Adrenal gland (tissue), 12 donors: ENCODE data around the gene DNHD1. TPM values are rescaled to one million over a fixed set of nuclear protein-coding genes. Genes with fewer than 3 reads are reported as not detected.

ENCODE experiments used
- DNase-seq, 7 donors: peaks; one replicate each; pipeline ENCODE4 v3.0.0-alpha.2; 2019 to 2020
- H3K27ac ChIP-seq, 5 donors: fragments of 200-600 bp; sonication (generic) in 4 of 5; 1 replicate in 3 of 5; 2 replicates in 2 of 5; pipeline versions ENCODE4 v1.5.1 to v1.8.0; 2016 to 2020; ENCODE audit warnings: mild to moderate bottlenecking in 1 of 5
- H3K27me3 ChIP-seq: fragments of 200-600 bp; 2 replicates; pipeline ENCODE4 v1.8.0; 2021
- H3K36me3 ChIP-seq, 2 donors: fragments of 200-600 bp; replicated peaks in 1 of 2; 1 replicate in 1 of 2; 2 replicates in 1 of 2; pipeline versions ENCODE4 v1.5.1 to v1.8.0; 2018 to 2022
- H3K4me1 ChIP-seq, 2 donors: fragments of 200-600 bp; replicated peaks in 1 of 2; 1 replicate in 1 of 2; 2 replicates in 1 of 2; pipeline versions ENCODE4 v1.5.1 to v1.8.0; 2018 to 2021
- H3K4me3 ChIP-seq, 4 donors: fragments of 200-600 bp; sonication (generic) in 3 of 4; one replicate each; pipeline ENCODE4 v1.5.1; 2016 to 2018
- H3K9me3 ChIP-seq, 3 donors: fragments of 200-600 bp; sonication (generic) in 1 of 3; replicated peaks in 1 of 3; 1 replicate in 2 of 3; 2 replicates in 1 of 3; pipeline versions ENCODE4 v1.5.1 to v1.8.0; 2016 to 2021
- POLR2A ChIP-seq, 2 donors: fragments of 450-650 bp; IDR thresholded peaks; one replicate each; pipeline ENCODE4 v1.6.1; 2017; ENCODE audit warnings: antibody characterized with exemption in 2 of 2, mild to moderate bottlenecking in 2 of 2, moderate library complexity in 1 of 2
- WGBS, 4 donors: extraction: QIAGEN DNeasy Blood & Tissue Kit in 2 of 4; methylation state at CpG; one replicate each; pipeline versions ENCODE4 v1.1.5 to v1.1.7; 2013 to 2017; 5-methylcytosine and 5-hydroxymethylcytosine counted together
- intact Hi-C, 2 donors: fragments of 100-400 bp; cut with DNase I; formaldehyde crosslinking; loops; one replicate each; pipeline versions ENCODE4 v1.14.1 to v1.15.0; 2022 to 2023
- polyA plus RNA-seq, 3 donors: library from polyadenylated mRNA; stranded (reverse); fragments of 200-250 nt in 2 of 3; fragments of 350-450 nt in 1 of 3; fragmentation: Illumina TruSeq in 1 of 3; extraction: RNeasy Lipid Tissue Mini Kit (QIAGEN cat#74804) in 1 of 3; gene quantifications; one replicate each; pipeline ENCODE4 v1.2.3, GENCODE V29; 2013 to 2014
- total RNA-seq, 9 donors: library from RNA; depleted of rRNA in 4 of 9; stranded (reverse); fragments of >200 nt in 4 of 9; fragments of 120-200 nt in 1 of 9; fragmentation: NEBNext Ultra II Directional in 1 of 9; extraction: Animal tissue kit (Norgen Biotek cat#: 25700) in 1 of 9; gene quantifications; one replicate each; pipeline versions ENCODE4 v1.1.0 to v1.2.4, GENCODE V29; 2013 to 2023
- TF ChIP-seq, protein P1 (sequence below), 6 experiments: fragments of 450-650 bp in 4 of 6; fragments of 200-600 bp in 2 of 6; sonication (generic) in 1 of 6; IDR thresholded peaks; 1 replicate in 5 of 6; 2 replicates in 1 of 6; pipeline versions ENCODE4 v1.5.1 to v1.8.0; 2016 to 2021; ENCODE audit warnings: antibody characterized with exemption in 6 of 6, mild to moderate bottlenecking in 2 of 6, moderate library complexity in 1 of 6
- donor health status: healthy with polysubstance abuse.
- donor health status: Bipolar disorder and iron deficiency.
- donor health status: DM: yes; HTN: yes; CAD: no.
- donor health status: DM: no; HTN: no; CAD: no.
- donor health status: DM: no; HTN: no; CAD: no.
- donor health status: DM: yes; HTN: yes; CAD: no.

Gene DNHD1
- total and polyA plus RNA-seq, 12 donors = 3.9 to 27.1 (median 9.9) TPM

DNA sequence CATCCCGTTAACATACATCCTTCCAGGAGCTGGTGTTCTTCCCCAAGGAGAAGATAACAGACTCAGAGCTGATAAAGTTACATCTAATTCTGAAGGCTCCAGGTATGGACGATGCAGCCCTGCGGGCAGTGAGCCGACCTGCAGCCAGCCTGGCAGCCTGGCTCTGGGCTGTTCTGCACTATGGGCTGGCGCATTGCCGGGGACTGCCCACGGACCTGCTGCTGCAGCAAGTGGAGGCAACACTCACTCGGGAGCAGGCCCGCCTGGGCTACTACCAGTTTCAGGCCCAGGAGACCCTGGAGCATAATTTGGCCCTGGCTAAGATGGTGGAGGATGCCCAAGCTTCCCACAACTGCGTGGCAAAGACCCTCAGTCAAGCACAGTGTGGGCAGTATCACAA, 66.6 kb downstream of the DNHD1 start:
- 80 to 95% (median 91%) methylated on average over 1 to 10 of the region's 10 CpGs for WGBS, 4 donors
- no peaks in the 10 kb centered on the region for H3K9me3 ChIP-seq
- no peak overlapping the region for H3K4me3 ChIP-seq
- intact Hi-C loops = no loop called here
- TF ChIP-seq, protein P1, sequence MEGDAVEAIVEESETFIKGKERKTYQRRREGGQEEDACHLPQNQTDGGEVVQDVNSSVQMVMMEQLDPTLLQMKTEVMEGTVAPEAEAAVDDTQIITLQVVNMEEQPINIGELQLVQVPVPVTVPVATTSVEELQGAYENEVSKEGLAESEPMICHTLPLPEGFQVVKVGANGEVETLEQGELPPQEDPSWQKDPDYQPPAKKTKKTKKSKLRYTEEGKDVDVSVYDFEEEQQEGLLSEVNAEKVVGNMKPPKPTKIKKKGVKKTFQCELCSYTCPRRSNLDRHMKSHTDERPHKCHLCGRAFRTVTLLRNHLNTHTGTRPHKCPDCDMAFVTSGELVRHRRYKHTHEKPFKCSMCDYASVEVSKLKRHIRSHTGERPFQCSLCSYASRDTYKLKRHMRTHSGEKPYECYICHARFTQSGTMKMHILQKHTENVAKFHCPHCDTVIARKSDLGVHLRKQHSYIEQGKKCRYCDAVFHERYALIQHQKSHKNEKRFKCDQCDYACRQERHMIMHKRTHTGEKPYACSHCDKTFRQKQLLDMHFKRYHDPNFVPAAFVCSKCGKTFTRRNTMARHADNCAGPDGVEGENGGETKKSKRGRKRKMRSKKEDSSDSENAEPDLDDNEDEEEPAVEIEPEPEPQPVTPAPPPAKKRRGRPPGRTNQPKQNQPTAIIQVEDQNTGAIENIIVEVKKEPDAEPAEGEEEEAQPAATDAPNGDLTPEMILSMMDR (IDR thresholded peaks at IDR 0.05) = no peak
- TF ChIP-seq POLR2A (IDR thresholded peaks at IDR 0.05) = no peak
- H3K27ac ChIP-seq = no peak overlapping the region
- H3K27me3 ChIP-seq = no peaks in the 10 kb centered on the region
- peaks cover 0 to 3% of the 10 kb centered on the region in 2 donors for H3K36me3 ChIP-seq
- peaks cover 3 to 6% of the 10 kb centered on the region in 2 donors for H3K4me1 ChIP-seq
- no peak for DNase-seq

DNA sequence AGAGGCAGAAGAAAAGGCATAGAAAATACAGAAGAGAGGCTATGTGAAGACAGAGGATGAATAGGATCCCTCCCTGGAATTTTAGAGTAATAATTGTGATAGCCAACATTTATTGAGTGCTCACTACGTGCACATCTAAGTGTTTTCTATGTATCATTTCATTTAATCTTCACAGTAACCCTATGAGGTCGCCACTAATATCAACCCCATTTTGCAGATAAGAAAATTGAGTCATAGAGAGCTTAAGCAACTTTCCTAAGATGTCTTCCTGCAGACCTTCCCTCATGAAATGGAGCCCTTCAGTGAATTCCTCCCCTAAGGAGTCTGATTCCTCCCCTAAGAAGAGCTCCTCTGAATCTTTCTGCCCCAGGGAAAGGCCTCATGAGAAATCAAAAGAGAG, 68.2 kb downstream of the DNHD1 start:
- DNase-seq = no peak
- intact Hi-C loops = no loop called here
- TF ChIP-seq, protein P1 (IDR thresholded peaks at IDR 0.05) = no peak
- no peak for TF ChIP-seq POLR2A (IDR thresholded peaks at IDR 0.05)
- H3K9me3 ChIP-seq = no peaks in the 10 kb centered on the region
- H3K36me3 ChIP-seq = peaks cover 0 to 3% of the 10 kb centered on the region in 2 donors
- H3K27me3 ChIP-seq = no peaks in the 10 kb centered on the region
- 71 to 94% (median 86%) methylated on average over 2 of the region's 2 CpGs for WGBS, 4 donors
- H3K27ac ChIP-seq = no peak overlapping the region
- H3K4me1 ChIP-seq = peaks cover 5 to 8% of the 10 kb centered on the region in 2 donors
- no peak overlapping the region for H3K4me3 ChIP-seq

DNA sequence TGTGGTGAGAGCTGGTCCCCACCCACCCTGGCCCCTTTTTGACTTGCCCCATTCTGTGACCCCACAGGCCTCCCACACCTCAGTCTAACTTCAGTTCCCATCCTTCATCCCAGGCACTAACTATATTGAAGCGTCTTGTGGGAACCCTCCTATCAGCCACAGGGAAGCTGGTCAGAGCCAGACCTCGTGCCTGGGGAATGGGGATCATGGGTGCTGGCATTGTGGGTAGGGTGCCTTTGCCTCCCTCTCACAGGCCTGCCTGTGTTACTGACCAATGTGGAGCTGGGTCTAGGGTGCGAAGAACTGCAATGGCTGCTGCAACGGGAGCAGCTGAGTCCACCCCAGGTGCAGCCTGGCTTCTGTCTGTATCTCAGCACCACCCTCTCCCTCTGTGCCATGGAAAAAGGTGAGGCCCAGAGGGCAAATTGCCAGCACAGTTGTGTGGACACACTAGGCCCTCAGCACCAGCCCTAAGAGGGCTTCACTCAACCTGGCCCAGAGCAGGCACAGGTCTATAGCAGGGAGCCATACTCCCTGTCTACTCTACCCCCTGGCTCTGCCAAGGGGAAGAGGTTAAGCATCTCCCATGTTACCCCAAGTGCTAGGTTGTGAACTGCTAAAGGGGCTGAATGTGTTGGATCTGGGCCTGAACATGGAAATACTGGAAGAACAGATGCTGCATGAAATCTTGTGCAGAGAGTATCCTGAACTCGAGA, 69.1 kb downstream of the DNHD1 start:
- no peak for TF ChIP-seq POLR2A (IDR thresholded peaks at IDR 0.05)
- TF ChIP-seq, protein P1 (IDR thresholded peaks at IDR 0.05) = no peak
- H3K36me3 ChIP-seq = peaks cover 0 to 3% of the 10 kb centered on the region in 2 donors
- H3K9me3 ChIP-seq = no peaks in the 10 kb centered on the region
- H3K27ac ChIP-seq = no peak overlapping the region
- intact Hi-C loops = no loop called here
- H3K4me1 ChIP-seq = peaks cover 5 to 8% of the 10 kb centered on the region in 2 donors
- WGBS, 4 donors = 94 to 96% (median 95%) methylated on average over 3 to 5 of the region's 5 CpGs
- H3K4me3 ChIP-seq = no peak overlapping the region
- DNase-seq = no peak
- H3K27me3 ChIP-seq = no peaks in the 10 kb centered on the region

DNA sequence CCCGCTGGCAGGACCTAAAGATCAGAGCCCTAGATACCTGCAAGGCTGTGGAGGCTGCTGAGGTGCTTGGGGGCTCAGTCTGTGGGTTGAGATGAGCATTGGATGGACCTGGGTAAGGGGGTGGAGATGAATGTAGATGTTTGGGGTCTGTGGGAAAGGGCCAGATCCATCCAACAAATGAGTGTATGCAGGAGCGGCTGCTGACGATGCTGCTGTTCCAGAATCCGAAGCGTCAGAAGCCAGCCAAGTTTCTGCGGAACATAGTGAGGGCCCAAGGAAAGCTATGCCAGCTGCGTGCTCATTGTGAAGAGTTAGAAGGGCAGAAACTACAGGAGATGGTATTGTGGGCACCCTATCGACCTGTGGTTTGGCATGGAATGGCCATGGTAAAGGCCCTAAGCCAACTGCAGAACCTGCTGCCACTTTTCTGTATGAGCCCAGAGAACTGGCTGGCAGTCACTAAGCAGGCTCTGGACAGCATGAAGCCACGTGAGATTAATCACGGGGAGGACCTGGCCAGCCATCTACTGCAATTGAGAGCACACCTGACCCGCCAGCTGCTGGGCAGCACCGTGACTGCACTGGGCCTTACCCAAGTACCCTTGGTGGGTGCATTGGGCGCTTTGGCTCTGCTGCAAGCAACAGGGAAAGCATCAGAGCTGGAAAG, 69.8 kb downstream of the DNHD1 start:
- Histone ChIP-seq H3K27ac (no peak overlapping the region), H3K27me3 (no peaks in the 10 kb centered on the region), H3K4me1 (peaks cover 5 to 8% of the 10 kb centered on the region in 2 donors), H3K4me3 (no peak overlapping the region), H3K9me3 (no peaks in the 10 kb centered on the region), H3K36me3 (peaks cover 0 to 3% of the 10 kb centered on the region in 2 donors)
- intact Hi-C loops = no loop called here
- TF ChIP-seq, protein P1 (IDR thresholded peaks at IDR 0.05) = no peak
- no peak for TF ChIP-seq POLR2A (IDR thresholded peaks at IDR 0.05)
- DNase-seq = no peak
- WGBS, 4 donors = 91 to 99% (median 93%) methylated on average over 11 to 13 of the region's 13 CpGs
